ENCODE results near the gene NAP1L4.

The NAP1L4 gene

GRCh38 chr11:2934611-2935239 lies 57.4 kb downstream of the NAP1L4 start:
- H2AFZ ChIP-seq (ENCODE audit: low read length) = no peak overlapping the region
- H3K36me3 ChIP-seq (ENCODE audit: insufficient read depth, low read length) = no peaks in the 10 kb centered on the region; the same call in 1 of the 2 replicates
- H3K9me3 ChIP-seq (ENCODE audit: insufficient read depth, low read depth, low read length) = peaks cover 20% of the 10 kb centered on the region
- H3K79me2 ChIP-seq (ENCODE audit: insufficient read depth, low read length) = no peaks in the 10 kb centered on the region
- peaks cover 3% of the 10 kb centered on the region for H3K4me1 ChIP-seq (ENCODE audit: insufficient read depth, low read length, poor library complexity, severe bottlenecking)
- H4K20me1 ChIP-seq (ENCODE audit: insufficient read depth, low read length, poor library complexity, severe bottlenecking) = no peaks in the 10 kb centered on the region
- TF ChIP-seq CTCF (conservative IDR thresholded peaks at IDR 0.05; ENCODE audit: low read length) = no peak
- no peak for TF ChIP-seq EZH2phosphoT487 (IDR thresholded peaks at IDR 0.05; ENCODE audit: borderline replicate concordance)
- no peak overlapping the region for H3K4me3 ChIP-seq (ENCODE audit: low read length, poor library complexity, severe bottlenecking)
- H3K9ac ChIP-seq (ENCODE audit: low read depth, low read length, poor library complexity, severe bottlenecking) = no peak overlapping the region
- no peaks in the 10 kb centered on the region for H3K9me2 ChIP-seq (replicated peaks; ENCODE audit: low read depth, low read length)
- H3K27me3 ChIP-seq (ENCODE audit: insufficient read depth, low read length, poor library complexity, severe bottlenecking) = no peaks in the 10 kb centered on the region
- no peak overlapping the region for H3K4me2 ChIP-seq (ENCODE audit: low read depth, low read length, poor library complexity, severe bottlenecking)
- H3F3A ChIP-seq (ENCODE audit: low read depth) = no peaks in the 10 kb centered on the region

GRCh38 chr11:2934021-2934550 lies 58.0 kb downstream of the NAP1L4 start:
- Histone ChIP-seq H3K9ac (ENCODE audit: low read depth, low read length, poor library complexity, severe bottlenecking) (no peak overlapping the region), H4K20me1 (ENCODE audit: insufficient read depth, low read length, poor library complexity, severe bottlenecking) (no peaks in the 10 kb centered on the region), H3K9me2 (replicated peaks; ENCODE audit: low read depth, low read length) (no peaks in the 10 kb centered on the region), H3K27me3 (ENCODE audit: insufficient read depth, low read length, poor library complexity, severe bottlenecking) (no peaks in the 10 kb centered on the region), H2AFZ (ENCODE audit: low read length) (no peak overlapping the region), H3K4me3 (ENCODE audit: low read length, poor library complexity, severe bottlenecking) (no peak overlapping the region), H3K9me3 (ENCODE audit: insufficient read depth, low read depth, low read length) (peaks cover 18% of the 10 kb centered on the region), H3K4me1 (ENCODE audit: insufficient read depth, low read length, poor library complexity, severe bottlenecking) (peaks cover 3% of the 10 kb centered on the region), H3K36me3 (ENCODE audit: insufficient read depth, low read length) (no peaks in the 10 kb centered on the region; the same call in 1 of the 2 replicates), H3K4me2 (ENCODE audit: low read depth, low read length, poor library complexity, severe bottlenecking) (no peak overlapping the region), H3F3A (ENCODE audit: low read depth) (no peaks in the 10 kb centered on the region), H3K79me2 (ENCODE audit: insufficient read depth, low read length) (no peaks in the 10 kb centered on the region)
- TF ChIP-seq EZH2phosphoT487 (IDR thresholded peaks at IDR 0.05; ENCODE audit: borderline replicate concordance) (no peak), CTCF (conservative IDR thresholded peaks at IDR 0.05; ENCODE audit: low read length) (no peak)

- no peak overlapping the region for H3K9ac ChIP-seq (ENCODE audit: low read depth, low read length, poor library complexity, severe bottlenecking)
- H3K4me3 ChIP-seq (ENCODE audit: low read length, poor library complexity, severe bottlenecking) = no peak overlapping the region
- no peak overlapping the region for H3K4me2 ChIP-seq (ENCODE audit: low read depth, low read length, poor library complexity, severe bottlenecking)
- H3K79me2 ChIP-seq (ENCODE audit: insufficient read depth, low read length) = no peaks in the 10 kb centered on the region
- H4K20me1 ChIP-seq (ENCODE audit: insufficient read depth, low read length, poor library complexity, severe bottlenecking) = no peaks in the 10 kb centered on the region
- TF ChIP-seq CTCF (conservative IDR thresholded peaks at IDR 0.05; ENCODE audit: low read length) = no peak
- H2AFZ ChIP-seq (ENCODE audit: low read length) = no peak overlapping the region
- no peaks in the 10 kb centered on the region for H3F3A ChIP-seq (ENCODE audit: low read depth)
- H3K27me3 ChIP-seq (ENCODE audit: insufficient read depth, low read length, poor library complexity, severe bottlenecking) = no peaks in the 10 kb centered on the region
- H3K36me3 ChIP-seq (ENCODE audit: insufficient read depth, low read length) = no peaks in the 10 kb centered on the region
- H3K9me2 ChIP-seq (replicated peaks; ENCODE audit: low read depth, low read length) = no peaks in the 10 kb centered on the region
- H3K9me3 ChIP-seq (ENCODE audit: insufficient read depth, low read depth, low read length) = peaks cover 12% of the 10 kb centered on the region; the same call in 1 of the 2 replicates
- H3K4me1 ChIP-seq (ENCODE audit: insufficient read depth, low read length, poor library complexity, severe bottlenecking) = peaks cover 3% of the 10 kb centered on the region
These were observed 58.6 kb downstream of the NAP1L4 start for GRCh38 chr11:2933375-2934020.
